Lung (tissue), 12 donors: ENCODE results near the gene COL4A2. TPM values are rescaled to one million over a fixed set of nuclear protein-coding genes. Genes with fewer than 3 reads are reported as not detected.
A peak's percentile ranks its signal among the peaks of the same experiment; 100 is the strongest.

Source experiments
- ATAC-seq: fragments of 200-7000 bp; cut with Tn5 transposase; one replicate; pipeline ENCODE4 v1.9.1; 2020; ENCODE audit warnings: moderate number of reproducible peaks; ENCODE audit not compliant: insufficient read depth, low FRiP score
- DNase-seq, 3 donors: peaks; one replicate each; pipeline ENCODE4 v3.0.0-alpha.2; 2013 to 2017
- H3K27ac ChIP-seq, 2 donors: one replicate each; pipeline ENCODE4 v1.5.1; 2013; ENCODE audit warnings: mild to moderate bottlenecking in 2 of 2, moderate library complexity in 2 of 2, control low read depth in 1 of 2, inconsistent platforms in 1 of 2, low read depth in 1 of 2, low read length in 1 of 2
- H3K27me3 ChIP-seq, 3 donors: one replicate each; pipeline ENCODE4 v1.5.1; 2013; ENCODE audit warnings: low read length in 2 of 3; ENCODE audit not compliant: control insufficient read depth in 3 of 3, insufficient read depth in 3 of 3
- H3K36me3 ChIP-seq, 4 donors: one replicate each; pipeline ENCODE4 v1.5.1; 2013; ENCODE audit warnings: low read length in 4 of 4, mild to moderate bottlenecking in 1 of 4, moderate library complexity in 1 of 4; ENCODE audit not compliant: control insufficient read depth in 4 of 4, insufficient read depth in 4 of 4
- H3K4me1 ChIP-seq, 5 donors: one replicate each; pipeline ENCODE4 v1.5.1; 2013; ENCODE audit warnings: low read length in 5 of 5, mild to moderate bottlenecking in 2 of 5, moderate library complexity in 1 of 5; ENCODE audit not compliant: control insufficient read depth in 5 of 5, insufficient read depth in 5 of 5
- H3K4me3 ChIP-seq: one replicate; pipeline ENCODE4 v1.5.1; 2013; ENCODE audit warnings: mild to moderate bottlenecking, control low read depth, moderate library complexity
- H3K9ac ChIP-seq, 2 donors: one replicate each; pipeline ENCODE4 v1.5.1; 2013; ENCODE audit warnings: low read length in 2 of 2, control low read depth in 1 of 2; ENCODE audit not compliant: insufficient read depth in 1 of 2
- H3K9me3 ChIP-seq, 4 donors: one replicate each; pipeline ENCODE4 v1.5.1; 2013; ENCODE audit warnings: low read length in 3 of 4, mild to moderate bottlenecking in 1 of 4, moderate library complexity in 1 of 4; ENCODE audit not compliant: control insufficient read depth in 4 of 4, insufficient read depth in 3 of 4
- CTCF ChIP-seq: IDR thresholded peaks from 2 replicates; pipeline ENCODE4 v1.5.1; 2012; ENCODE audit warnings: mild to moderate bottlenecking; ENCODE audit errors: control extremely low read depth, extremely low read depth
- WGBS, 2 donors: extraction: QIAGEN DNeasy Blood & Tissue Kit; methylation state at CpG; one replicate each; pipeline ENCODE4 v1.1.7; 2013; 5-methylcytosine and 5-hydroxymethylcytosine counted together
- polyA plus RNA-seq, 2 donors: library from polyadenylated mRNA; stranded (reverse); fragments of 200-250 nt; gene quantifications; one replicate each; pipeline ENCODE4 v1.2.1, GENCODE V29; 2013
- total RNA-seq, 2 donors: library from RNA; depleted of rRNA in 1 of 2; stranded (reverse); fragments of >200 nt in 1 of 2; gene quantifications; one replicate each; pipeline ENCODE4 v1.2.1, GENCODE V29; 2014 to 2021
- donor health status: control.
- donor health status: control.
- donor health status: Bipolar disorder and iron deficiency.
- donor health status: healthy.
- donor health status: DM: yes; HTN: yes; CAD: no.

The COL4A2 gene
- total and polyA plus RNA-seq, 4 donors, result 169 to 627 (median 339) TPM

GRCh38 chr13:110306340-110306959 is 634 bp upstream of the COL4A2 start:
- Histone ChIP-seq H3K9ac (peak overlapping the region; percentile 29 to 75), H3K4me1 (peaks cover 17 to 47% (median 28%) of the 10 kb centered on the region in 5 donors), H3K36me3 (peaks cover 0 to 10% (median 5%) of the 10 kb centered on the region in 4 donors), H3K4me3 (peak overlapping the region; percentile 76), H3K27ac (peak overlapping the region; percentile 94 to 97), H3K27me3 (no peaks in the 10 kb centered on the region), H3K9me3 (no peaks in the 10 kb centered on the region)
- peak; percentile 68 to 81 (median 79) for DNase-seq
- no peak for TF ChIP-seq CTCF
- 1 to 2% methylated on average over 41 to 53 of the region's 53 CpGs for WGBS, 2 donors
- peak; percentile 2 for ATAC-seq

- no peak for TF ChIP-seq CTCF
- Histone ChIP-seq H3K27me3 (no peaks in the 10 kb centered on the region), H3K4me3 (peak overlapping the region; percentile 76), H3K9ac (peak overlapping the region; percentile 40 to 78), H3K9me3 (no peaks in the 10 kb centered on the region), H3K27ac (peak overlapping the region; percentile 94 to 97), H3K4me1 (peaks cover 15 to 42% (median 23%) of the 10 kb centered on the region in 5 donors), H3K36me3 (peaks cover 0 to 10% (median 5%) of the 10 kb centered on the region in 4 donors)
- DNase-seq (peak; percentile 60 to 76 (median 69)), ATAC-seq (no peak)
- WGBS, 2 donors, result 2% methylated on average over 62 to 64 of the region's 64 CpGs
Observed at GRCh38 chr13:110307767-110308655, 927 bp downstream of the COL4A2 start.

- peak overlapping the region; percentile 40 to 78 for H3K9ac ChIP-seq
- peaks cover 0 to 10% (median 4%) of the 10 kb centered on the region in 4 donors for H3K36me3 ChIP-seq
- ATAC-seq, result no peak
- peak overlapping the region; percentile 76 for H3K4me3 ChIP-seq
- H3K27ac ChIP-seq, result peak overlapping the region; percentile 94 to 97
- H3K27me3 ChIP-seq, result no peaks in the 10 kb centered on the region
- peak in 2 of 3 donors; percentile 44 to 48 for DNase-seq
- H3K9me3 ChIP-seq, result no peaks in the 10 kb centered on the region
- 9 to 10% methylated on average over 31 of the region's 31 CpGs for WGBS, 2 donors
- H3K4me1 ChIP-seq, result peaks cover 12 to 42% (median 21%) of the 10 kb centered on the region in 5 donors
- TF ChIP-seq CTCF, result no peak
Observed at GRCh38 chr13:110308656-110309359, 1.7 kb downstream of the COL4A2 start.
